SK-N-SH (cell line): ENCODE results near the gene RIC3. TPM values are rescaled to one million over a fixed set of nuclear protein-coding genes. Genes with fewer than 3 reads are reported as not detected.
A peak's percentile ranks its signal among the peaks of the same experiment; 100 is the strongest.

Source experiments
- CTCF ChIA-PET: fragments of 300-600, 350-600 bp; formaldehyde crosslinking; extraction: SDS; loops from one replicate; lab custom pipeline; 2021; lab: Yijun Ruan, JAX
- POLR2A ChIA-PET: fragments of 350-600 bp; sonication (Branson Sonifier 250); formaldehyde crosslinking; extraction: SDS; loops from one replicate; lab custom pipeline; 2020; ENCODE audit warnings: antibody characterized with exemption, inconsistent platforms; lab: Yijun Ruan, JAX
- DNase-seq: peaks from one replicate; pipeline ENCODE4 v3.0.0; 2012
- H2AFZ ChIP-seq: fragments of 200-600 bp; sonication (generic); 2 replicates; pipeline ENCODE4 v1.8.1; 2016; ENCODE audit warnings: antibody characterized with exemption, mild to moderate bottlenecking, low read depth
- H3F3A ChIP-seq: fragments of 200-600 bp; sonication (generic); replicated peaks from 2 replicates; pipeline ENCODE3; 2016; ENCODE audit warnings: antibody characterized with exemption, mild to moderate bottlenecking; ENCODE audit not compliant: insufficient read depth
- H3K27ac ChIP-seq, 2 experiments: fragments of 200-500 bp in 1 of 2; fragments of 200-600 bp in 1 of 2; sonication (Bioruptor generic) in 1 of 2; sonication (generic), shearing (Covaris generic) in 1 of 2; 2 replicates each; pipeline versions ENCODE4 v1.5.1 to v1.6.1; 2014 to 2016; ENCODE audit warnings: low read depth in 2 of 2, inconsistent platforms in 1 of 2, low read length in 1 of 2, mild to moderate bottlenecking in 1 of 2, mixed read lengths in 1 of 2
- H3K27me3 ChIP-seq: fragments of 200-600 bp; sonication (generic), shearing (Covaris generic); 2 replicates; pipeline ENCODE4 v1.6.1; 2016; ENCODE audit warnings: mixed run types; ENCODE audit not compliant: insufficient read depth
- H3K36me3 ChIP-seq, 2 experiments: fragments of 200-500 bp in 1 of 2; fragments of 200-600 bp in 1 of 2; sonication (Bioruptor generic) in 1 of 2; sonication (generic) in 1 of 2; replicated peaks in 1 of 2; 2 replicates each; pipeline versions ENCODE3 to v1.5.1; 2014 to 2016; ENCODE audit warnings: low read length in 1 of 2, mild to moderate bottlenecking in 1 of 2; ENCODE audit not compliant: insufficient read depth in 2 of 2, control insufficient read depth in 1 of 2
- H3K4me1 ChIP-seq, 2 experiments: fragments of 200-500 bp in 1 of 2; fragments of 200-600 bp in 1 of 2; sonication (Bioruptor generic) in 1 of 2; sonication (generic), shearing (Covaris generic) in 1 of 2; 2 replicates each; pipeline versions ENCODE4 v1.5.1 to v1.6.1; 2014 to 2016; ENCODE audit warnings: low read depth in 1 of 2, low read length in 1 of 2, mixed run types in 1 of 2; ENCODE audit not compliant: insufficient read depth in 2 of 2, control insufficient read depth in 1 of 2
- H3K4me2 ChIP-seq: fragments of 200-600 bp; sonication (generic), shearing (Covaris generic); 2 replicates; pipeline ENCODE4 v1.6.1; 2017; ENCODE audit warnings: mixed run types
- H3K4me3 ChIP-seq, 2 experiments: fragments of 200-500 bp in 1 of 2; fragments of 200-600 bp in 1 of 2; sonication (Bioruptor generic) in 1 of 2; sonication (generic), shearing (Covaris generic) in 1 of 2; 2 replicates each; pipeline versions ENCODE4 v1.5.1 to v1.8.1; 2014 to 2016; ENCODE audit warnings: low read depth in 2 of 2, inconsistent platforms in 1 of 2, low read length in 1 of 2, mild to moderate bottlenecking in 1 of 2, mixed read lengths in 1 of 2, moderate library complexity in 1 of 2
- H3K79me2 ChIP-seq: fragments of 200-600 bp; sonication (generic); 2 replicates; pipeline ENCODE4 v1.8.1; 2017; ENCODE audit warnings: mild to moderate bottlenecking; ENCODE audit not compliant: insufficient read depth
- H3K9ac ChIP-seq: fragments of 200-600 bp; sonication (generic); 2 replicates; pipeline ENCODE4 v1.6.1; 2017; ENCODE audit warnings: mixed run types
- H3K9me2 ChIP-seq: fragments of 200-600 bp; sonication (generic); 2 replicates; pipeline ENCODE4 v1.6.1; 2017; ENCODE audit warnings: mixed run types
- H3K9me3 ChIP-seq: fragments of 200-600 bp; sonication (generic); 2 replicates; pipeline ENCODE4 v1.6.1; 2017; ENCODE audit warnings: mixed run types, mild to moderate bottlenecking, moderate library complexity
- H4K20me1 ChIP-seq: fragments of 200-600 bp; sonication (generic); 2 replicates; pipeline ENCODE4 v1.6.1; 2017; ENCODE audit warnings: mild to moderate bottlenecking, mixed run types; ENCODE audit not compliant: insufficient read depth
- CHD2 ChIP-seq: fragments of 150-350 bp; IDR thresholded peaks from 2 replicates; pipeline ENCODE4 v1.6.1; 2018; ENCODE audit warnings: low read length; ENCODE audit not compliant: partially characterized antibody
- GATA2 ChIP-seq: sonication (generic); formaldehyde crosslinking; IDR thresholded peaks from 2 replicates; pipeline ENCODE4 v1.5.0; 2020; ENCODE audit warnings: mild to moderate bottlenecking, missing genetic modification reagents
- JUND ChIP-seq: IDR thresholded peaks from 2 replicates; pipeline ENCODE4 v1.4.0; 2012
- MXI1 ChIP-seq: IDR thresholded peaks from 2 replicates; pipeline ENCODE4 v1.6.1; 2012; ENCODE audit warnings: mild to moderate bottlenecking, low read depth, low read length, improper control_type of control experiment
- POLR2AphosphoS5 ChIP-seq: IDR thresholded peaks from 2 replicates; pipeline ENCODE4 v1.6.1; 2012; ENCODE audit warnings: low read depth, low read length
- SIN3A ChIP-seq: IDR thresholded peaks from 2 replicates; pipeline ENCODE4 v1.6.1; 2012; ENCODE audit warnings: low read depth, mild to moderate bottlenecking, low read length, moderate library complexity, borderline replicate concordance
- TAF1 ChIP-seq: IDR thresholded peaks from 2 replicates; pipeline ENCODE4 v1.6.1; 2012; ENCODE audit warnings: low read depth, mild to moderate bottlenecking, low read length, moderate library complexity, borderline replicate concordance
- WGBS: methylation state at CpG from one replicate; pipeline ENCODE4 v1.1.6; 2017; ENCODE audit warnings: low lambda C conversion rate; 5-methylcytosine and 5-hydroxymethylcytosine counted together
- polyA plus RNA-seq, 3 experiments: library from polyadenylated mRNA; depleted of rRNA; stranded (reverse); fragments of >200 nt; gene quantifications; 2 replicates each; pipeline ENCODE4 v1.2.3, GENCODE V29; 2012
- TF ChIP-seq, protein P1 (sequence below): IDR thresholded peaks from 2 replicates; pipeline ENCODE4 v1.4.0; 2012; ENCODE audit warnings: low read depth
- TF ChIP-seq, protein P2 (sequence below): IDR thresholded peaks from 2 replicates; pipeline ENCODE4 v1.6.1; 2012; ENCODE audit warnings: mild to moderate bottlenecking, low read depth, low read length, moderate library complexity
- TF ChIP-seq, protein P3 (sequence below): IDR thresholded peaks from 2 replicates; pipeline ENCODE4; 2012
- TF ChIP-seq, protein P4 (sequence below): fragments of 150-350 bp; IDR thresholded peaks from 2 replicates; pipeline ENCODE4 v1.6.1; 2016; ENCODE audit warnings: mild to moderate bottlenecking, low read depth, low read length

RIC3 gene
- polyA plus RNA-seq, 1 of the 3 experiments (the other 2 are of a cell fraction), result 0.54 TPM

DNA sequence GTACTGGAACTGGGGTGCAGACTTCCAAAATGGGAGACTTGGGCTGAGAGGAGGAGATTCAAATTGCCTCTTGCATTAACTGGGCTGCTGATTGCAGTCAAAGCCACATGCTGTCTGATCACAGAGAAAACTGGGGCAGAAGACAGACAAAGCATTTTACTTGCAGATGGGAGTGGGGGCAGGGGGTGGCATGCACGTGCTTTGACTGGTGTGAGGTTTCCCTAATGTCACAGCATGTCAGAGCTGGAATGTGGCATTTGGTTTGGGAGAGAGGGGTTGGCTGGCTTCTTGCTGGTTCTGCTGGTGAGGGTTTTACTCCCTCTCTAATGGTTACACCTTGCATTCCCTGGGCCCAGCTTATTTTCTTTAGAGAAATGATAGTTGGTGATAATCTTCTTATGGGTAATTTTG is 84.9 kb downstream of the RIC3 start:
- TF ChIP-seq, protein P1, sequence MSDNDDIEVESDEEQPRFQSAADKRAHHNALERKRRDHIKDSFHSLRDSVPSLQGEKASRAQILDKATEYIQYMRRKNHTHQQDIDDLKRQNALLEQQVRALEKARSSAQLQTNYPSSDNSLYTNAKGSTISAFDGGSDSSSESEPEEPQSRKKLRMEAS, result no peak
- TF ChIP-seq MXI1, result peak; percentile 90
- 63% methylated on average over 1 of the region's 1 CpG for WGBS
- Histone ChIP-seq H3K9me3 (no peaks in the 10 kb centered on the region), H2AFZ (no peak overlapping the region), H3K27ac (peak overlapping the region in 1 of 2 experiments; percentile 92; a peak in 2 of 4 replicates), H3K4me2 (no peak overlapping the region), H3K79me2 (0 out of 2 replicates have a peak, but pooled peaks cover 2% of the 10 kb centered on the region), H3K9ac (no peak overlapping the region), H3F3A (peaks cover 4% of the 10 kb centered on the region), H3K4me1 (peaks cover 19 to 82% of the 10 kb centered on the region in 2 experiments; a peak in 3 of 4 replicates), H3K9me2 (no peaks in the 10 kb centered on the region), H3K36me3 (no peaks in the 10 kb centered on the region), H4K20me1 (peaks cover 39% of the 10 kb centered on the region), H3K27me3 (no peaks in the 10 kb centered on the region), H3K4me3 (peak overlapping the region in 1 of 2 experiments; percentile 73; a peak in 1 of 4 replicates)
- ChIA-PET CTCF (interaction anchor here (1.7 to 26.8 kb wide), 6 partner anchors 7 to 109 kb away, joined by 5 to 620 read pairs (median 19); no protein-coding TSS in a partner anchor), POLR2A (no interaction called here)
- no peak for DNase-seq

DNA sequence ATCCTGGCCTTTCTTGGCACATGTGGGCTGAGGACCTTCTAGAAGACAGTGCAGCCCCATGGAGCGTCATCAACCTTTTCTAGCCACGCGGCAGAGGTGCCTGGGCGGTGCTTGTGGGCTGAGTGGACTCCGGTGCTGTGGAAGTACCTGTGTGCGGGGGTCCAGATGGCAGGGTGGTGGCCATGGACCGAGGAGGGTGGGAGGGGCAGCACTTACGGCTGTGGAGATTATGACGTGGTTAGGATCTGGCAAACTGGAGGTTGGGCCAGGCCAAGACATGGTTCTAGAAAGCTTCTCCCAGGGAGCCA is 85.8 kb downstream of the RIC3 start:
- no peak for DNase-seq
- CTCF ChIA-PET, result interaction anchor here (1.1 to 26.8 kb wide), 11 partner anchors 8 to 110 kb away, joined by 3 to 620 read pairs (median 7); no protein-coding TSS in a partner anchor
- Histone ChIP-seq H3K36me3 (no peaks in the 10 kb centered on the region), H2AFZ (no peak overlapping the region), H3F3A (peaks cover 4% of the 10 kb centered on the region), H3K79me2 (no peaks in the 10 kb centered on the region), H3K27me3 (no peaks in the 10 kb centered on the region), H3K27ac (peak overlapping the region in 1 of 2 experiments; percentile 92; a peak in 2 of 4 replicates), H3K9me3 (no peaks in the 10 kb centered on the region), H3K9ac (no peak overlapping the region), H3K4me2 (peak overlapping the region; percentile 96), H4K20me1 (peaks cover 36% of the 10 kb centered on the region), H3K4me3 (peak overlapping the region in 1 of 2 experiments; percentile 73; a peak in 1 of 4 replicates), H3K4me1 (peaks cover 19 to 74% of the 10 kb centered on the region in 2 experiments; a peak in 3 of 4 replicates), H3K9me2 (no peaks in the 10 kb centered on the region)
- POLR2A ChIA-PET, result interaction anchor here (0.6 to 2.0 kb wide), 7 partner anchors 8 to 52 kb away, joined by 3 to 16 read pairs (median 4); no protein-coding TSS in a partner anchor
- TF ChIP-seq POLR2AphosphoS5 (no peak), TAF1 (no peak)
- 100% methylated on average over 6 of the region's 9 CpGs for WGBS

DNA sequence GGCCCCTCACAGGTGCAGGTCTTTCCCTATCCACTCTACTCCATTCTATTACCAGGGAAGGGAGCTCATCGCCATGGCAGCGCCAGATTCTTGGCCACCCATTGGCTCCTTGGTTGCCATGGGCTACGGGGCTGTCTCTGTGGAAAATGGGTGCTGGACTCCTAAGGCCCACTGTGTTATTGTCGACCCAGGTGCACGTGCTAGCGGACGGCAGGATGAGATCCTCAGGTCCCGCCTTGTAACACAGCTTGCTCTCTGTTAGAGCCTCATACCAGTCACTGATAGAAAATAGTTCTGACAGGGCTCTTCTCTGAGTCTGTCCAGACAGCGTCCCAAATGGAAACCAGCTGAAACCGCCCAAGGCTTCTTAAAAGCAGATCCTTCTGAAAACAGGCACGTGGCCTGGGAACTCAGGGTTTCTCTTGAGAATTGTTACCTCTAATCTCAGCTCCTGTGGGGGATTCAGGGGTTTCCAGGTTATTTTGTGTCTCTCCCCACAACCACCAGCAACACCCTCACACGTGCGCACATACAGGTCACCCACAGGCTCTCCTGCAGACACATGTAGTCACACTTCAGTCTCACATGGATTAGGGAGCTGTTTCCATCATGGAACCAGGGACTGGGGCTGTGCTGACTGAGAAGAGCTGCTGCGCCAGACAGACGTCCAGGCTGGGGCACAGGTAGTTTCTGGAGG is 86.3 kb downstream of the RIC3 start:
- H3K4me1 ChIP-seq, result peaks cover 19 to 69% of the 10 kb centered on the region in 2 experiments; a peak in 3 of 4 replicates
- H3K4me3 ChIP-seq, result peak overlapping the region; percentile 67 to 73
- H3K9ac ChIP-seq, result no peak overlapping the region
- 69% methylated on average over 14 of the region's 15 CpGs for WGBS
- no peaks in the 10 kb centered on the region for H3K9me2 ChIP-seq
- peaks cover 33% of the 10 kb centered on the region for H4K20me1 ChIP-seq
- CTCF ChIA-PET, result interaction anchor here (1.1 to 26.8 kb wide), 13 partner anchors 9 to 485 kb away, joined by 3 to 620 read pairs (median 6); no protein-coding TSS in a partner anchor
- no peaks in the 10 kb centered on the region for H3K9me3 ChIP-seq
- POLR2A ChIA-PET, result interaction anchor here (0.6 to 2.0 kb wide), 9 partner anchors 8 to 150 kb away, joined by 3 to 16 read pairs (median 4); no protein-coding TSS in a partner anchor
- peaks cover 4% of the 10 kb centered on the region for H3F3A ChIP-seq
- H2AFZ ChIP-seq, result no peak overlapping the region
- no peaks in the 10 kb centered on the region for H3K27me3 ChIP-seq
- H3K4me2 ChIP-seq, result peak overlapping the region; percentile 96
- H3K36me3 ChIP-seq, result no peaks in the 10 kb centered on the region
- DNase-seq, result peak; percentile 81
- no peaks in the 10 kb centered on the region for H3K79me2 ChIP-seq
- H3K27ac ChIP-seq, result peak overlapping the region in 1 of 2 experiments; percentile 92; a peak in 2 of 4 replicates
- TF ChIP-seq JUND (no peak), GATA2 (CRISPR knock-in tag) (no peak), SIN3A (no peak), CHD2 (peak; percentile 27), MXI1 (no peak; the same call in none of the 2 replicates), POLR2AphosphoS5 (peak; percentile 55; the same call in 1 of the 2 replicates)
- TF ChIP-seq, protein P2, sequence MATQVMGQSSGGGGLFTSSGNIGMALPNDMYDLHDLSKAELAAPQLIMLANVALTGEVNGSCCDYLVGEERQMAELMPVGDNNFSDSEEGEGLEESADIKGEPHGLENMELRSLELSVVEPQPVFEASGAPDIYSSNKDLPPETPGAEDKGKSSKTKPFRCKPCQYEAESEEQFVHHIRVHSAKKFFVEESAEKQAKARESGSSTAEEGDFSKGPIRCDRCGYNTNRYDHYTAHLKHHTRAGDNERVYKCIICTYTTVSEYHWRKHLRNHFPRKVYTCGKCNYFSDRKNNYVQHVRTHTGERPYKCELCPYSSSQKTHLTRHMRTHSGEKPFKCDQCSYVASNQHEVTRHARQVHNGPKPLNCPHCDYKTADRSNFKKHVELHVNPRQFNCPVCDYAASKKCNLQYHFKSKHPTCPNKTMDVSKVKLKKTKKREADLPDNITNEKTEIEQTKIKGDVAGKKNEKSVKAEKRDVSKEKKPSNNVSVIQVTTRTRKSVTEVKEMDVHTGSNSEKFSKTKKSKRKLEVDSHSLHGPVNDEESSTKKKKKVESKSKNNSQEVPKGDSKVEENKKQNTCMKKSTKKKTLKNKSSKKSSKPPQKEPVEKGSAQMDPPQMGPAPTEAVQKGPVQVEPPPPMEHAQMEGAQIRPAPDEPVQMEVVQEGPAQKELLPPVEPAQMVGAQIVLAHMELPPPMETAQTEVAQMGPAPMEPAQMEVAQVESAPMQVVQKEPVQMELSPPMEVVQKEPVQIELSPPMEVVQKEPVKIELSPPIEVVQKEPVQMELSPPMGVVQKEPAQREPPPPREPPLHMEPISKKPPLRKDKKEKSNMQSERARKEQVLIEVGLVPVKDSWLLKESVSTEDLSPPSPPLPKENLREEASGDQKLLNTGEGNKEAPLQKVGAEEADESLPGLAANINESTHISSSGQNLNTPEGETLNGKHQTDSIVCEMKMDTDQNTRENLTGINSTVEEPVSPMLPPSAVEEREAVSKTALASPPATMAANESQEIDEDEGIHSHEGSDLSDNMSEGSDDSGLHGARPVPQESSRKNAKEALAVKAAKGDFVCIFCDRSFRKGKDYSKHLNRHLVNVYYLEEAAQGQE, result no peak
- TF ChIP-seq, protein P3, sequence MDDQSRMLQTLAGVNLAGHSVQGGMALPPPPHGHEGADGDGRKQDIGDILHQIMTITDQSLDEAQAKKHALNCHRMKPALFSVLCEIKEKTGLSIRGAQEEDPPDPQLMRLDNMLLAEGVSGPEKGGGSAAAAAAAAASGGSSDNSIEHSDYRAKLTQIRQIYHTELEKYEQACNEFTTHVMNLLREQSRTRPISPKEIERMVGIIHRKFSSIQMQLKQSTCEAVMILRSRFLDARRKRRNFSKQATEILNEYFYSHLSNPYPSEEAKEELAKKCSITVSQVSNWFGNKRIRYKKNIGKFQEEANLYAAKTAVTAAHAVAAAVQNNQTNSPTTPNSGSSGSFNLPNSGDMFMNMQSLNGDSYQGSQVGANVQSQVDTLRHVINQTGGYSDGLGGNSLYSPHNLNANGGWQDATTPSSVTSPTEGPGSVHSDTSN, result peak; percentile 81
- TF ChIP-seq, protein P1, result peak; percentile 63
- TF ChIP-seq, protein P4, sequence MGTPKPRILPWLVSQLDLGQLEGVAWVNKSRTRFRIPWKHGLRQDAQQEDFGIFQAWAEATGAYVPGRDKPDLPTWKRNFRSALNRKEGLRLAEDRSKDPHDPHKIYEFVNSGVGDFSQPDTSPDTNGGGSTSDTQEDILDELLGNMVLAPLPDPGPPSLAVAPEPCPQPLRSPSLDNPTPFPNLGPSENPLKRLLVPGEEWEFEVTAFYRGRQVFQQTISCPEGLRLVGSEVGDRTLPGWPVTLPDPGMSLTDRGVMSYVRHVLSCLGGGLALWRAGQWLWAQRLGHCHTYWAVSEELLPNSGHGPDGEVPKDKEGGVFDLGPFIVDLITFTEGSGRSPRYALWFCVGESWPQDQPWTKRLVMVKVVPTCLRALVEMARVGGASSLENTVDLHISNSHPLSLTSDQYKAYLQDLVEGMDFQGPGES, result no peak
